ENCODE results near the gene PCDHGA7. TPM values are rescaled to one million over a fixed set of nuclear protein-coding genes. Genes with fewer than 3 reads are reported as not detected.
A peak's percentile ranks its signal among the peaks of the same experiment; 100 is the strongest.
"Not testable (repeated sequence)": the region's sequence is repeated elsewhere in the genome, so short reads cannot be mapped to it uniquely, and the experiment has no call there.

Gene PCDHGA7
- 0.54 and 0.55 TPM in 2 replicates for total RNA-seq (2014; rRNA removed; shearing (Covaris generic))
- polyA plus RNA-seq (2014; cell fraction: nucleus; rRNA removed), result 0.21 and 0.60 TPM in 2 replicates

GRCh38 chr5:141382469-141383294 is at the start of gene PCDHGA7:
TSS of gene PCDHGA7 (plus strand) at chr5:141382742. CDS start at chr5:141382900, 158 bp downstream.
- DNase-seq (ENCODE audit: extremely low read depth, low read depth), result no peak

DNA sequence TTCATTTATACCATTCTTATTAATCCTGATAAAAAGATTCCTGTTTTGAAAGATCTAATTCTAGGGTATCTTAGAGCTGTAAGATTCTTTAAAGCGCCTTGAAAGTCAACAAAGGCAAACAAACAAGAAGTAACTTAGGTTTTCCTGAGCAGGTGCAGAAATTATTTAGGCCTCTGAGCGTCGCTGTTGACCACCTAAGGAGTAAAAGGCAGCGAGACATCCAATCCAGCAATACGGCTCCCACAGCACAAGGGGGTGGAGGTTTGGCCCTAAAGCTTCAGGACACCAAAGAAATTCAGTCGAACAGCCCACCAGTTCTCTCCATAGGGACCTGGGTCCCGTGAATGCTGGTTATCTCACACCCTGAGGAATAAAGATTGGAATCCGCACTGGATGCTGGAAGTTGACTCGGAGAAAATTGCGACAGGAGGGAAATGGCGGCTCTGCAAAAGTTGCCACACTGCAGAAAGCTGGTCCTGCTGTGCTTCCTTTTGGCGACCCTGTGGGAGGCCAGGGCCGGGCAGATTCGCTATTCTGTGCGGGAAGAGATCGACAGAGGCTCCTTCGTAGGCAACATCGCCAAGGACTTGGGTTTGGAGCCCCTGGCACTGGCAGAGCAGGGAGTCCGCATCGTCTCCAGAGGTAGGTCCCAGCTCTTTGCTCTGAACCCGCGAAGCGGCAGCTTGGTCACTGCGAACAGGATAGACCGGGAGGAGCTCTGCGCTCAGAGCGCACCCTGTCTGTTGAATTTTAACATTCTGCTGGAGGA is 43.8 kb upstream of the PCDHGA7 start, which contains the start of gene PCDHGA2:
Gene PCDHGA2, plus strand, starts transcription at position 223 of the 769 bp plus-strand sequence.
- no peak for DNase-seq (ENCODE audit: extremely low read depth, low read depth)

- not testable (repeated sequence) for DNase-seq (ENCODE audit: extremely low read depth, low read depth)
Measured at GRCh38 chr5:141340781-141341354, 41.7 kb upstream of the PCDHGA7 start.

- no peak for DNase-seq (ENCODE audit: extremely low read depth, low read depth)
Measured at GRCh38 chr5:141342773-141343172, 39.8 kb upstream of the PCDHGA7 start.

DNA sequence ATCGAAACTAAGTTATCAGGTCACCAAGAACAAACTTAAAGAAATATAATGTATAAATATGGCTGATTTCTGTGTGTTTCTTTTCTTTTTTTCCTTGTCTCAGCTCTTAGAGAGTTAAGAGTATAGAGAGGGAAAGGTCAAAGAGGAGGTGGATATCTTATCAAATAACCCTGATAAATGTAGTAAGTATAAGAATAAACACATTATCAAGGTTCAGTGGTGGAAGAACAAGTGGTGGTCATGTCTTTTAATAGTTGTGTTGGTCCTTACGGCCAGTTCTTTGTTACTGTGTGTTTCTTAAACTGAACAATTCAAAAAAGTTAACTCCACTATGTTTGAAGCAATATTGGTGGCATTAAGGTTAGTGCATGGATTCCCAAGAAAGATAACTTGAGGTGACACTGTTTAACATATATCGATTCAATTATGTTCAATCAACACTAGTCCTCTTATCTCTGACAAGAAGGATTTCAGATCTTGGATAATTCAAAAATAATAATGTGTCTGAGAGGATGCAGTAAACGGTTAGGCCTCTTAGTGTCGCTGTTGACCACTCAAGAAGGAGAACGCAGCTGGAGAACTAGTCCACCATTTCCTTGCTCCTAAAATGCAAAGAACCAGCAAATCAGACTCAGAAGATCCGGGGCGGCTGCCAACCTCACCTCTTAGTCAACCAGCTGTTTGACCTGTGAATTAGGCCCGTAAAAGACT is 39.1 kb upstream of the PCDHGA7 start, which contains the start of gene PCDHGA3:
Gene PCDHGA3, plus strand, starts transcription at position 588 of the 711 bp plus-strand sequence. CDS start 205 bp downstream, outside the sequence.
- no peak for DNase-seq (ENCODE audit: extremely low read depth, low read depth)

GRCh38 chr5:141343953-141344463 is 38.5 kb upstream of the PCDHGA7 start:
- DNase-seq (ENCODE audit: extremely low read depth, low read depth), result no peak

GRCh38 chr5:141345327-141345726 is 37.2 kb upstream of the PCDHGA7 start:
- DNase-seq (ENCODE audit: extremely low read depth, low read depth), result no peak

- not testable (repeated sequence) for DNase-seq (ENCODE audit: extremely low read depth, low read depth)
Measured at GRCh38 chr5:141346017-141346416, 36.5 kb upstream of the PCDHGA7 start.

- peak; percentile 66 for DNase-seq (ENCODE audit: extremely low read depth, low read depth)
Measured at GRCh38 chr5:141349917-141350619, 32.5 kb upstream of the PCDHGA7 start, which contains the start of gene PCDHGB1. TSS of gene PCDHGB1 (plus strand) at chr5:141350099. CDS start at chr5:141350261, 162 bp downstream.

DNA sequence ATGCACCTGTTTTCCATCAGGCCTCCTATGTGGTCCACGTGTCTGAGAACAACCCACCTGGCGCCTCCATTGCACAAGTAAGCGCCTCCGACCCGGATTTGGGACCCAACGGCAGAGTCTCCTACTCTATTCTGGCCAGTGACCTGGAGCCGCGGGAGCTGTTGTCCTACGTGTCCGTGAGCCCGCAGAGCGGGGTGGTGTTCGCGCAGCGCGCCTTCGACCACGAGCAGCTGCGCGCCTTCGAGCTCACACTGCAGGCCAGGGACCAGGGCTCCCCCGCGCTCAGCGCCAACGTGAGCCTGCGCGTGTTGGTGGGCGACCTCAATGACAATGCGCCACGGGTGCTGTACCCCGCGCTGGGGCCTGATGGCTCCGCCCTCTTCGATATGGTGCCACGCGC is 31.0 kb upstream of the PCDHGA7 start:
- no peak for DNase-seq (ENCODE audit: extremely low read depth, low read depth)

DNA sequence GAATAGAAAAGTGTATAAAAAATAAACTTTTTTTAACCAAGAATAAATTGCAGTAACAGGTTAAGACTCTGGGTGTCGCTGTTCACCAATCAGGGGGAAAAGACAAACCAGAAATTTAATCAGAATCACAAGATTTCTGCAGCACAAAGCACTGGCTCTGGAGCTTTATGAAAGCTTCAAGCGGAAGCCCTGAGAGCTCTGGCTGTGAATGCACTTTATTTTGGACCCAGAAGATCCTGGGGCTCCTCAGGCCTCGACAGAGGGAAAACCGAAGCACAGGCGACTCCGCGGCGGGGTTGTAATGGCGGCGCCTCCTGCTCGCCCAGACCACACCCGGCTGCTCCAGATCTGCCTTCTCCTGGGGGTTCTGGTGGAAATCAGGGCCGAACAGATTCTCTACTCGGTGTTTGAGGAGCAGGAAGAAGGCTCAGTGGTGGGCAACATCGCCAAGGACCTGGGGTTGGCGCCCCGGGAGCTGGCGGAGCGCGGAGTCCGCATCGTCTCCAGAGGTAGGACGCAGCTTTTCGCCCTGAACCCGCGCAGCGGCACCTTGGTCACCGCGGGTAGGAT is 27.6 kb upstream of the PCDHGA7 start, which contains the start of gene PCDHGA4:
Gene PCDHGA4, plus strand, starts transcription at position 122 of the 570 bp plus-strand sequence. Its CDS starts 87 bp downstream, at position 209.
- no peak for DNase-seq (ENCODE audit: extremely low read depth, low read depth)

- no peak for DNase-seq (ENCODE audit: extremely low read depth, low read depth)
Measured at GRCh38 chr5:141355641-141356040, 26.9 kb upstream of the PCDHGA7 start.

DNA sequence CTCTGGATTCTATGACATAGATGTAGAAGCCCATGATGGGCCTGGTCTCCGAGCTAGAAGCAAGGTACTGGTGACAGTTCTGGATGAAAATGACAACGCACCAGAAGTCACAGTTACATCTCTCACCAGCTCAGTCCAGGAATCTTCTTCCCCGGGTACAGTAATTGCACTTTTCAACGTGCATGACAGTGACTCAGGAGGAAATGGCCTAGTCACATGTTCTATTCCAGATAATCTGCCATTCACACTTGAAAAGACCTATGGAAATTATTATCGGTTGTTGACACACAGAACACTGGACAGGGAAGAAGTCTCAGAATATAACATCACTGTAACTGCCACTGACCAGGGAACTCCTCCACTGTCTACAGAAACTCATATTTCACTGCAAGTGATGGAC is 26.4 kb upstream of the PCDHGA7 start:
- no peak for DNase-seq (ENCODE audit: extremely low read depth, low read depth)

DNA sequence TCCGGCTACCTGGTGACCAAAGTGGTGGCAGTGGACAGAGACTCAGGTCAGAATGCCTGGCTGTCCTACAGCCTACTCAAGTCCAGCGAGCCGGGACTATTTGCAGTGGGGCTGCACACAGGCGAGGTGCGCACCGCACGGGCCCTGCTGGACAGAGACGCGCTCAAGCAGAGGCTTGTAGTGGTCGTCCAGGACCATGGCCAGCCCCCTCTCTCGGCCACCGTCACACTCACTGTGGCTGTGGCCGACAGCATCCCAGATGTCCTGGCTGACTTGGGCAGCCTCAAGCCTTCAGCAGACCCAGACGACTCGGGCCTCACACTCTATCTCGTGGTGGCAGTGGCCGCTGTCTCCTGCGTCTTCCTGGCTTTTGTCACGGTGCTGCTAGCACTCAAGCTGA is 25.6 kb upstream of the PCDHGA7 start:
- no peak for DNase-seq (ENCODE audit: extremely low read depth, low read depth)

DNA sequence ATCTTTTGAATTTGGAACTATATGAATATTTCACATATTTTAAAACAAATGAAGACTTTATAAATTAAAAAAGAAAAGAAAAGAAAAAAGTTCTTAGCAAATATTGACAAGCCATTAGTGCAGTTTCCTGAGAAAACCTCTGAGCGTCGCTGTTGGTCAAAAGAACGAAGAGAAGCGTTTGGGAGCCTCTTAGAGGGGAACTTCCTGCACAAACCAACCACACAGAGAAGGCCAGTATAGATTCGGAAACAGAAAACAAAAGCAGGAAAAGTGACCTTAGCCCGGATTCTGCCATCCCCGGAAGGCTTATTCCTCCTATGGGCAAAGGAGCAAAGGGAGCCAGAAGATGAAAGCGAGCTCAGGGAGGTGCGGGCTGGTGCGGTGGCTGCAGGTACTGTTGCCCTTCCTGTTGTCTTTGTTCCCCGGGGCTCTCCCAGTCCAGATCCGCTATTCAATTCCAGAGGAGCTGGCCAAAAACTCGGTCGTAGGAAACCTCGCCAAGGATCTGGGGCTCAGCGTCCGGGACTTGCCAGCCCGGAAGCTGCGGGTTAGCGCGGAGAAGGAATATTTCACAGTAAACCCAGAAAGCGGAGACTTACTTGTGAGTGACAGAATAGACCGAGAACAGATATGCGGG is 22.6 kb upstream of the PCDHGA7 start, which contains the start of gene PCDHGB2:
Gene PCDHGB2, plus strand, starts transcription at position 205 of the 637 bp plus-strand sequence. Its CDS starts 142 bp downstream, at position 347.
- DNase-seq (ENCODE audit: extremely low read depth, low read depth), result peak; percentile 56

DNA sequence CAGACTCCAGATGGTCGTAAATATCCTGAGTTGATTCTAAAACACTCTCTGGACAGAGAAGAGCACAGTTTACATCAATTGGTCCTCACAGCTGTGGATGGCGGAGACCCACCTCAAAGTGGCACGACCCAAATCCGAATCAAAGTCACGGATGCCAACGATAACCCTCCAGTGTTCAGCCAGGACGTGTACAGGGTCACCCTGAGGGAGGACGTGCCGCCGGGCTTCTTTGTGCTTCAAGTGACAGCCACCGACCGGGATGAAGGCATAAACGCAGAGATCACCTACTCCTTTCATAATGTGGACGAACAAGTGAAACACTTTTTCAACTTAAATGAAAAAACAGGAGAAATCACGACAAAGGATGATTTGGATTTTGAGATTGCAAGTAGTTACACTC is 21.9 kb upstream of the PCDHGA7 start:
- DNase-seq (ENCODE audit: extremely low read depth, low read depth), result no peak

DNA sequence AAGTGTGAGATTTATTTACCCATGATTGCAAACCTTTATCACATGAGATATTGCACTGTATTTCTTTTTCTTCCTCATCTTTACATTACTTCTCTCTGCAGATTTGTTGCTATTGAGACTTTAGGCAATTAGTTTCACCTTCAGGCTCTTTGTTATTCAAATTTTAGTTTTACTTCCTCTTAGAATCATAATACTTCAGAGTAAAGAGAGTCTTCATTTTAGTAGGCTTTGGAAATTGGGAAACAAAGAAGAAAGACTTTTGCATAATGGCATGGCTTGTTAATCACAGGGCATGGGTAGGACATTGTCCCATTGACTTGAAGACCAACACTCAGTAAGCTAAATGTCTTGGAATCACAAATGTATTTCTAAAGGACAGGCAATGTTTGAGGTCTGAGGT is 19.8 kb upstream of the PCDHGA7 start:
- no peak for DNase-seq (ENCODE audit: extremely low read depth, low read depth)

DNA sequence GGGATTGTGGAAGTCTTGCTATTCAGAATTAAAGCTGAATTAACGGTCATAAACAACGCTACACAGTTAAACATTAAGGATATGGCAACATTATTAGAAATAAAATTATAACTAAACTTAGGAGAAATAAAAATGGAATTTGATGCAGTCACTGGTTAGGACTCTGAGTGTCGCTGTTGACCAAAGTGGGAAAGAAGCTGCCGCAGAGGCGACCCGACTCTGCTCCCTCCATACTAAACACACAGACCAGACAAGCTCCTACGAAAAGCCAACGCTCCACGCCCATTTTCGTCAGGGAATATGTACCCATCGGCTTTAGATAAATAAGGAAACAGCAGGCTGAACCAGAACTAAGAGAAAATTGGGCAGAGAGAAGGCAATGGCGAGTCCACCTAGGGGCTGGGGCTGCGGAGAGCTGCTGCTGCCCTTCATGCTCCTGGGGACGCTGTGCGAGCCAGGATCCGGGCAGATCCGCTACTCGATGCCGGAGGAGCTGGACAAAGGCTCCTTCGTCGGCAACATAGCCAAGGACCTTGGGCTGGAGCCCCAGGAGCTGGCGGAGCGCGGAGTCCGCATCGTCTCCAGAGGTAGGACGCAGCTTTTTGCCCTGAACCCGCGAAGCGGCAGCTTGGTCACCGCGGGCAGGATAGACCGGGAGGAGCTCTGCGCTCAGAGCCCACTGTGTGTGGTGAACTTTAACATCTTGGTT is 18.4 kb upstream of the PCDHGA7 start, which contains the start of gene PCDHGA5:
Gene PCDHGA5, plus strand, starts transcription at position 211 of the 709 bp plus-strand sequence. Its CDS starts 169 bp downstream, at position 380.
- no peak for DNase-seq (ENCODE audit: extremely low read depth, low read depth)

All from NCI-H460 (cell line).